Activated CD4-positive, alpha-beta T cell treated with anti-CD3 and anti-CD28 coated beads, Interleukin-2, amount 10 ng/mL, durations not matched to agents 7 days and 5 days (primary cell): ENCODE results near the gene OR8G1. TPM values are rescaled to one million over a fixed set of nuclear protein-coding genes. Genes with fewer than 3 reads are reported as not detected.
A peak's percentile ranks its signal among the peaks of the same experiment; 100 is the strongest.

Experiments
- CTCF ChIA-PET: fragments of 350-600 bp; sonication (Branson Sonifier 250); formaldehyde crosslinking; loops from one replicate; lab custom pipeline; 2021; ENCODE audit warnings: antibody characterized with exemption; lab: Charles Lee
- POLR2A ChIA-PET: fragments of 350-600 bp; sonication (Branson Sonifier 250); formaldehyde crosslinking; loops from one replicate; lab custom pipeline; 2021; ENCODE audit warnings: antibody characterized with exemption; lab: Charles Lee
- DNase-seq: peaks from one replicate; pipeline ENCODE4 v3.0.0-alpha.2; 2020
- H3K27ac Mint-ChIP-seq: one replicate; pipeline ENCODE4 v1.8.0; 2021; ENCODE audit warnings: mild to moderate bottlenecking, moderate library complexity, mixed read lengths
- H3K27me3 Mint-ChIP-seq: one replicate; pipeline ENCODE4 v1.8.0; 2021; ENCODE audit warnings: mixed read lengths
- H3K36me3 Mint-ChIP-seq: one replicate; pipeline ENCODE4 v1.8.0; 2021; ENCODE audit warnings: low read depth, mixed read lengths
- H3K4me1 Mint-ChIP-seq: one replicate; pipeline ENCODE4 v1.8.0; 2021; ENCODE audit warnings: mixed read lengths
- H3K4me3 Mint-ChIP-seq: one replicate; pipeline ENCODE4 v1.8.0; 2021; ENCODE audit warnings: mild to moderate bottlenecking, moderate library complexity, mixed read lengths
- H3K9me3 Mint-ChIP-seq: one replicate; pipeline ENCODE4 v1.8.0; 2021; ENCODE audit warnings: mixed read lengths
- total RNA-seq, 2 experiments: library from RNA; stranded (reverse); gene quantifications; one replicate each; pipeline ENCODE4 v1.2.3, GENCODE V29; 2021

The OR8G1 gene, protein sequence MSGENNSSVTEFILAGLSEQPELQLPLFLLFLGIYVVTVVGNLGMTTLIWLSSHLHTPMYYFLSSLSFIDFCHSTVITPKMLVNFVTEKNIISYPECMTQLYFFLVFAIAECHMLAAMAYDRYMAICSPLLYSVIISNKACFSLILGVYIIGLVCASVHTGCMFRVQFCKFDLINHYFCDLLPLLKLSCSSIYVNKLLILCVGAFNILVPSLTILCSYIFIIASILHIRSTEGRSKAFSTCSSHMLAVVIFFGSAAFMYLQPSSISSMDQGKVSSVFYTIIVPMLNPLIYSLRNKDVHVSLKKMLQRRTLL
- total RNA-seq = not detected

DNA sequence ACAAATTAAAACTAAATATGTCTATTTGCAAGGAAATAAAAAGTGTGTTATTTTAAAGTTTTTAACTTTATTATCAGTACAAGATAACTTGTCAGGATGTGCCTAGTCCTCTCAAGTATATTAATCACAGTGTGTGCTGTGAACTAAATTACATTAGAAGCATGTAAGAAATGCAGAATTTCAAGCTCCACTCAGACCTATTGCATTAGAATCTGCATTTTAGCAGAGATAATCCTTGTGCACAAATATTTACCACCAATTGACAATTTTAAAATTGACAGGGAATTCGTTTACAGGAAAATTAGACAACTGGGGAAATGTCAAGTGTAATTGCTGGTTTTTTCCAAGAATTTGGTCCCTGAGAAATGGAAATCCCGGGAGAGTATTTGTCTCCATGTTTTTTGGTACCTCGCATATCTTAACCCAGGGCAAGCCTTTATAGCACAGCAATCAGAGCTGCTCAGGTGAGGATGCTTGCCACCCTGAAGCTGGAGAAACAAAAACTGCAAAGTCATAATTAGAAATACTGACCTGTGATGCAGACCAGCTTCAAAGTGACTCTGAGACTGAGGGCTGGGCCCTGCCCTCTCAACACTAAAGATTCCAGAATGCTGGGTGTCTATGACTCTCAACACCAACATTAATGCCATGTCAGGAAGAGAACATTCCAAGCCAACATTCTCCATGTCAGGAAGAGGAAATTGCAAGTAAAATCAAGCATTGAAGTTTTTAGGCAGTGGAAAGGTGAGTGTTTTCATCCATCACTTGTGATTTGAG, at the start of gene OR8G1:
Gene OR8G1, plus strand, starts transcription at position 475 of the 777 bp plus-strand sequence. CDS start 8,581 bp downstream, outside the sequence.
- no peak for DNase-seq
- Mint-ChIP-seq H3K4me3 (no peak within 1 kb of the TSS), H3K4me1 (no peaks in the 10 kb centered on the region), H3K27me3 (no peaks in the 10 kb centered on the region), H3K36me3 (no peaks in the 10 kb centered on the region), H3K27ac (no peak within 1 kb of the TSS), H3K9me3 (no peaks in the 10 kb centered on the region)
- POLR2A ChIA-PET = no interaction called here
- CTCF ChIA-PET = no interaction called here

DNA sequence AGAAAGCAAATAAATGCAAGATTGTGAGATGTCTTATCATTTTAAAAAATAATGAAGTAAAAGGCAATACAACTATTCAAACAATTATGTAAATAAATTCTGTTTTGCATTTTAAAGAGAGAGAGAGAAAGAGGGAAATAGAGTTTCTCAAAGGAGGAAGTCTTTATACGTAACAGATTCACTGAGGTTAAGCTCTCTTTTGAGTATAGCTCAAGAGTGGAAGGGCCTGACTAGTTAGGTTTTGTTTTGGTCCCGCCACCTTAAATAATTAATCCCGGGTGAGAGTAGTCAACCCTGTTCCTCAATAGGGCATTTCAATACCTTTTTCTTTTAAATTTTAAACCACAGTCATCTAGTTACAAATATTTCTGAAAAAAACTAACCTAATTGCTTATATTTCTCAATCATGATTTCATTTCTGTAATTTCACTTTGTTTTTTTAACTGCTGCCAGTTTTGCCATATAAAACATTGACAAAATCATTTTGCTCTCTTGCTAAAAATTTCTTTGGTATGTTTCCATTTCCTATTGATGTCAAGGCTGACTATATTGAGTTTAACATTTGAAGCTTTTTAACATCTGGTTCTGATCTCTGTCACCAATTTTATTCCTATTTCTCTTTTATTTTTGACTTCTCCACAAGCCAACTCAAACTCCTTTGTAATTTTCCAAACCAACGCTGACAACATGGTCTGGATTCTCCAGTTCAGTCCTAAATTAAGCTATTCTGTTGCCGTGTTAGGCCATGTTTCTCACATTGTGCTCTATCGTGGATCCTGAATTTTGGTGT, 47.5 kb upstream of the OR8G1 start:
- DNase-seq = no peak
- POLR2A ChIA-PET = no interaction called here

DNA sequence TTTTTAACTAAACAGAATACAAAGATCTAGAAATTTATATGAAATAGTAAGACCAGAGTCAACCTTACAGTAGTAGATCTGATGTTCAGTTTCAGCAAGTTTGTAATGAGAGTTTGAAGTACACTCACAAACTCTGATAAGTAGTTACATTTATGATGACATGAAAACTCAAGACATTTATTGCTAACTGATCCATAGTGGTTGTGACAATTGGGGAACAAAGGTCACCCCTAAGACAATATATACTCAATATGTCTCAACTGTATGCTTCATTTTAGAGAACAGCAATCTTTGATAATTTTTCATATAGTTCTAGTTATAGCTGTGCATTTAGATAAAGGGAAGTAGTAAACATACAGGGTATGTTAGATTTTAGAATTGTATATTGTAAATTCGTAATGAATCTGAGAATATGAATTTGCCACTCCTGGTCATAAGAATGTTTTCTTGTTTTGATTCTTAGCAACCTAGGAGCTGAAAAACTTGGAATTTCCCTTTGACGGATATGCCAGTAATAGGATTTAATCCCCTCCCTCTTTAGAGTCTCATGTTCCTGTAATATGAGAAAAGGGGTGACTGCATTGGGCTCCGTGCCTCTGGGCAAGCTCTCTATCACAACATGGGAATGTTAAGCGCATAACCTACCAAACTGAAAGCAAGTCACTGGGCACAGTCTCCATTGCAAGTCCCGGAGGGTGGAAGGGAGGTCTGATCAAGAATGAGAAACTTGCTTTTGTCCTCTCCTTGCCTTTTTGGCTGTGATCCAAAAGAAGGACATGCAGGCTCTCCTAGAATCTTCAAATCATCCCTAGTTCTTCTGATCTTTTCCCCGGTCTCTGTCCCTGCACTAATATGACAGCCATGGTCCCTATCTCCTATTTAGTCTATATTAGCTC, 46.4 kb upstream of the OR8G1 start:
- no peak for DNase-seq
- Mint-ChIP-seq H3K27ac (no peak overlapping the region), H3K4me1 (no peaks in the 10 kb centered on the region), H3K4me3 (no peak overlapping the region), H3K27me3 (peaks cover 10% of the 10 kb centered on the region), H3K9me3 (no peaks in the 10 kb centered on the region), H3K36me3 (no peaks in the 10 kb centered on the region)
- ChIA-PET CTCF (interaction anchor here (0.7 to 2.2 kb wide), 3 partner anchors 121 to 125 kb away, joined by 3 to 11 read pairs (median 3); no protein-coding TSS in a partner anchor), POLR2A (no interaction called here)

More for the DNA sequence above, 47.5 kb upstream of the OR8G1 start:
- no peaks in the 10 kb centered on the region for H3K36me3 Mint-ChIP-seq
- CTCF ChIA-PET = interaction anchor here (2.2 kb wide), 1 partner anchor 122 kb away, joined by 11 read pairs; no protein-coding TSS in a partner anchor
- H3K4me1 Mint-ChIP-seq = no peaks in the 10 kb centered on the region
- H3K27ac Mint-ChIP-seq = no peak overlapping the region
- H3K27me3 Mint-ChIP-seq = peaks cover 10% of the 10 kb centered on the region
- no peaks in the 10 kb centered on the region for H3K9me3 Mint-ChIP-seq
- H3K4me3 Mint-ChIP-seq = no peak overlapping the region

DNA sequence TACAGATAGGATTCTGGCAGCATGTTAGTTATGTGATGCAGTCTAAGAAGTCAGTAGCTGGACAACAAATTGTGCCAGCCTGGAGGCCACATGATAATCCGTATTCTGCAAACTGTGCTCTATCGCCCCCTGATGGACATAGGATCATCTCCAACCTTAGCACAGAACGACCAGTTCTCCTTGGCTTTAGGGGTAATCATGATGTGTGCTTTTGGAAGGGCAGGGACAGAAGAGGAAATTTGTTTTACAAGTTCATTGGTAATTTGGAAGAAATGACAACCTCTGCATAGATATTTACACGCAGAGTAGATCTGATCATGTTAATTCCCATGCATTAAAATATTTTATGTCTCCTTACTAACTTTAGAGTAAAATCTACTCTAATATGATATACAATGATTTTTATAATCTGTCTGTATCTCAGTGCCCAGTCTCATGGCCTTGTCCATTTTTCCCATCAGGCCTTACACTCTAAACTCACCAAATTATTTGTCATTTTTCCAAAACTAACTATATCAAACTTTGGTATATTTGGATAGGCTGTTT, 45.6 kb upstream of the OR8G1 start:
- Mint-ChIP-seq H3K27ac (no peak overlapping the region), H3K9me3 (no peaks in the 10 kb centered on the region), H3K36me3 (no peaks in the 10 kb centered on the region), H3K27me3 (peaks cover 10% of the 10 kb centered on the region), H3K4me1 (no peaks in the 10 kb centered on the region), H3K4me3 (no peak overlapping the region)
- DNase-seq = peak; percentile 64
- CTCF ChIA-PET = interaction anchor here (1.0 to 2.2 kb wide), 2 partner anchors 121 to 124 kb away, joined by 3 to 11 read pairs; no protein-coding TSS in a partner anchor
- POLR2A ChIA-PET = no interaction called here

DNA sequence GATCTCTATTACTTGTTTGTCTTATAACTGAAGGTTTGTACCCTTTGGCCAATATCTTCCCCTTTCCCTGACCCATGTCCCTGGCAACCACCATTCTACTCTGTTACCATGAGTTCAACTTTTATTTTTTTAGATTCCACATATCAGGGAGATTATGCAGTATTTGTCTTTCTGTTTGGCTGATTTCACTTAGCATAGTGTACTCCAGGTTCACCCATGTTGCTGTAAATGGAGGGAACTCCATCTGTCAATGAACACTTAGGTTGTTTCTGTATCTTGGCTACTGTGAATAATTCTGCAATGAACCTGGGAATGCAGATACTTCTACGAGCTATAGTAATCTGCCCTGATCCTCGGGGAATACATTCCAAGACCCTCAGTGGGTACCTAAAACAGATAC, 42.9 kb upstream of the OR8G1 start:
- CTCF ChIA-PET = interaction anchor here (0.9 kb wide), 1 partner anchor 134 kb away, joined by 3 read pairs; no protein-coding TSS in a partner anchor
- H3K27ac Mint-ChIP-seq = no peak overlapping the region
- peaks cover 9% of the 10 kb centered on the region for H3K27me3 Mint-ChIP-seq
- no peak for DNase-seq
- H3K9me3 Mint-ChIP-seq = no peaks in the 10 kb centered on the region
- no peaks in the 10 kb centered on the region for H3K4me1 Mint-ChIP-seq
- no peak overlapping the region for H3K4me3 Mint-ChIP-seq
- no peaks in the 10 kb centered on the region for H3K36me3 Mint-ChIP-seq
- POLR2A ChIA-PET = no interaction called here

DNA sequence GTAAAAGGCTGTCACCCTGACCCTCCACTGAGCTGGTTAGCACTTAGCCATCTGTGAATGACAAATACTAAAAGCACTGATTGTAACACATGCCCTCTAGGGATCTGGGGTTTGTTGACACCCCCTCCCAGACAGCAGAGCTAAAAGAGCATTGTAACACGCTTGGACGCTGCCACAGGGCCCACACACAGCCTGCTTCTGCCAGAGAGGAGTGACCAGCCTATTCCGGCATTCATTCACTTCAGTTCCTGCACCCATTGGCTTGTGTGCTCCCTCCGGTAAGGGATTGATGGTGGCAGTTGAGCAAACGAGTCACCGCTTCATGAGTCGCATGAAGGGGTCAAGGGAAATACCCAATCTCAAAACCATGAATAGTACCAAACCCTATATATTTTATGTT, 42.0 kb upstream of the OR8G1 start:
- ChIA-PET CTCF (no interaction called here), POLR2A (no interaction called here)
- H3K9me3 Mint-ChIP-seq = no peaks in the 10 kb centered on the region
- no peak overlapping the region for H3K27ac Mint-ChIP-seq
- DNase-seq = no peak
- H3K4me1 Mint-ChIP-seq = no peaks in the 10 kb centered on the region
- no peak overlapping the region for H3K4me3 Mint-ChIP-seq
- no peaks in the 10 kb centered on the region for H3K36me3 Mint-ChIP-seq
- peaks cover 5% of the 10 kb centered on the region for H3K27me3 Mint-ChIP-seq

DNA sequence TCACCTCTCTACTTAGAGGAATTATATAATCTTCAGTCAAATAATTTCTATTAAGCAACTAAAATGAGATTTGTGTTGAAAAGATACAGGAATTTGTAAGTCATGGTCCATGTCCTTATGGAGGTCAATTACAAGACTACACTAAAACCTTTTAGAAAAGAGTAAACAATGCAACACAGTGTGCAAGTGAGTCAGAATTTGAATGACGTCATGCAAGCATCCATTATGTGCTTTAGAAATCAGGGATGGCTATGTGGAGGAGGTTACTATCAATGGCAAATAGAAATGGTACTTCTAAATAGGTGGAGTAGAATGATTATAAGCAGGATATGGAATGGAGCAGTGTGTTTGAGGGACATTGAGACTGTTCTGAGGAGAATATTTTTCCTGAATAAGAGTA, 41.2 kb upstream of the OR8G1 start:
- Mint-ChIP-seq H3K27me3 (peaks cover 3% of the 10 kb centered on the region), H3K27ac (no peak overlapping the region), H3K4me3 (no peak overlapping the region), H3K9me3 (no peaks in the 10 kb centered on the region), H3K4me1 (no peaks in the 10 kb centered on the region), H3K36me3 (no peaks in the 10 kb centered on the region)
- ChIA-PET POLR2A (no interaction called here), CTCF (no interaction called here)
- DNase-seq = no peak

DNA sequence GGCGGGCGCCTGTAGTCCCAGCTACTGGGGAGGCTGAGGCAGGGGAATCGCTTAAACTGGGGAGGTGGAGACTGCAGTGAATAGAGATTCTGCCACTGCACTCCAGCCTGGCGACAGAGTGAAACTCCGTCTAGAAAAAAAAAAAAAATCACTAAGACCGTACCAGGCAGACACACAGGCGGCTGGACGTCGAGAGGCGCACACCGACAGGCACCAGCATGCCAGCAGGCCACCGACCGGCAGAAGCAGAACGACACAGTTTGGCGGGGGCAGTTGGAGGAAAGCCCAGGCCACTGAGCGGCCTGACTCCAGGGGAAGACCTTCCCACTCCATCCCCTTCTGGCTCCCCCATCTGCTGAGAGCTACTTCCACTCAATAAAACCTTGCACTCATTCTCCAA, 40.2 kb upstream of the OR8G1 start:
- Mint-ChIP-seq H3K9me3 (no peaks in the 10 kb centered on the region), H3K27me3 (no peaks in the 10 kb centered on the region), H3K4me3 (no peak overlapping the region), H3K4me1 (no peaks in the 10 kb centered on the region), H3K27ac (no peak overlapping the region), H3K36me3 (no peaks in the 10 kb centered on the region)
- CTCF ChIA-PET = no interaction called here
- DNase-seq = no peak
- POLR2A ChIA-PET = no interaction called here

DNA sequence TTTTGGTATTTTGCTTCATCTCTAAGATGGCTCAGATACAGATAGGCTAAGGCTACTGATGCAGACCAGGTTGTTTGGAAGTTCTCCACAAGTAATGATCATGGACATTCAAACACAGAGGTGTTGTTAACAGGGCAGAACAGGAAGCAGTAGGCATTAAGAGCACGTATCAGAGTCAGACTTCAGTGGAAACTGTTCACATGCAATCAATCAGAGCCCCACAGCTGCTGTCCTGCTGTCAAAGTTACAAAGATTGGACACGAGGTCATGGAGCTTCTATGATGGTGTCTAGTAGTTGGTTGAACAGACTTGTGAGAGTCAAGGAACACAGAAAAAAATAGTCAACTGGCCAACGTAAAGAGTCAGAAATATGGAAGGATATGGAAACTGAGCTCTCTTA, 37.9 kb upstream of the OR8G1 start:
- Mint-ChIP-seq H3K9me3 (no peaks in the 10 kb centered on the region), H3K27me3 (no peaks in the 10 kb centered on the region), H3K4me1 (no peaks in the 10 kb centered on the region), H3K4me3 (no peak overlapping the region), H3K27ac (no peak overlapping the region), H3K36me3 (no peaks in the 10 kb centered on the region)
- ChIA-PET POLR2A (no interaction called here), CTCF (no interaction called here)
- DNase-seq = no peak

DNA sequence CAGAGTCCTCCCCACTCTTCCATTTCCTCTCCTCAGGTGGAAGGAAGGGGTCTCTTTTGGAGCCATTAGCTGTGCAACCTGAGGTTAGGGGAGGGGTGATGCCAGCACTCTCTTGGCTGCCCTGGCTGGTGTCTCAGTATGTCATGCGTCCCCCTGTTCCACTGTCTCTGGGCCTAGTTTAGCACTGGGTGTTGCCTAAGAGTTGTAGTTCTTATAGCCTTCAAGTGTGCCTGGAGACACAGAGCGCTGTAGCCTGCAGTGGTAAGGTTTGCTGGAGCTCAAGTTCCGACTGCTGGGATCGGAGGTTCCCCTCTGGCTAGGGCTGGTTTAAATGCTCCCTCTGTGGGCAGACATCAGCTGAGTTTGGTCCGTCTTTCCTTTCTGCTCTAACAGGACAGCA, 36.9 kb upstream of the OR8G1 start:
- Mint-ChIP-seq H3K4me3 (no peak overlapping the region), H3K9me3 (no peaks in the 10 kb centered on the region), H3K27me3 (no peaks in the 10 kb centered on the region), H3K36me3 (no peaks in the 10 kb centered on the region), H3K27ac (no peak overlapping the region), H3K4me1 (no peaks in the 10 kb centered on the region)
- POLR2A ChIA-PET = no interaction called here
- CTCF ChIA-PET = no interaction called here
- DNase-seq = no peak

DNA sequence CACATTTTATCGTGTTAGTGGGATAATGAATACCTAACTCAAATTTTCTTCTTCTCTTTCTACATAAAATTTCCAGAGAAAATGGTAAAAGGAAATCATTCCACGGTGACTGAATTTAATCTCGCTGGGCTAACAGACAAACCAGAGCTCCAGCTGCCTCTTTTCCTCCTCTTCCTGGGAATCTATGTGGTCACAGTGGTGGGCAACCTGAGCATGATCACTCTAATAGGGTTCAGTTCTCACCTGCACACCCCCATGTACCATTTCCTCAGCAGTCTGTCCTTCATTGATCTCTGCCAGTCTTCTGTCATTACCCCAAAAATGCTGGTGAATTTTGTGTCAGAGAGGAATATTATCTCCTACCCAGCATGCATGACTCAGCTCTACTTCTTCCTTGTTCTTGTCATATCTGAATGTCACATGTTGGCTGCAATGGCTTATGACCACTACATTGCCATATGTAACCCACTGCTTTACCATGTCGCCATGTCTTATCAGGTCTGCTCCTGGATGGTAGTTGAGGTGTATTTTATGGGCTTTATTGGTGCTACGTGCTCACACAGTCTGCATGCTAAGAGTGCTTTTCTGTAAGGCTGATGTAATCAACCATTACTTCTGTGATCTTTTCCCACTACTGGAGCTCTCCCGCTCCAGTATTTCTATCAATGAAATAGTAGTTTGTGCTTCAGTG, 33.6 kb upstream of the OR8G1 start:
- no peak overlapping the region for H3K4me3 Mint-ChIP-seq
- H3K27me3 Mint-ChIP-seq = peaks cover 2% of the 10 kb centered on the region
- no peak for DNase-seq
- CTCF ChIA-PET = no interaction called here
- no peaks in the 10 kb centered on the region for H3K36me3 Mint-ChIP-seq
- no peaks in the 10 kb centered on the region for H3K9me3 Mint-ChIP-seq
- POLR2A ChIA-PET = no interaction called here
- H3K27ac Mint-ChIP-seq = no peak overlapping the region
- H3K4me1 Mint-ChIP-seq = no peaks in the 10 kb centered on the region
